Adrenal gland (tissue), 12 donors: ENCODE measurements around the gene ADK. TPM values are rescaled to one million over a fixed set of nuclear protein-coding genes. Genes with fewer than 3 reads are reported as not detected.
A peak's percentile ranks its signal among the peaks of the same experiment; 100 is the strongest.

ENCODE experiments used
- DNase-seq, 7 donors: peaks; one replicate each; pipeline ENCODE4 v3.0.0-alpha.2; 2019 to 2020
- H3K27ac ChIP-seq, 5 donors: fragments of 200-600 bp; sonication (generic) in 4 of 5; 1 replicate in 3 of 5; 2 replicates in 2 of 5; pipeline versions ENCODE4 v1.5.1 to v1.8.0; 2016 to 2020; ENCODE audit warnings: mild to moderate bottlenecking in 1 of 5
- H3K27me3 ChIP-seq: fragments of 200-600 bp; 2 replicates; pipeline ENCODE4 v1.8.0; 2021
- H3K36me3 ChIP-seq, 2 donors: fragments of 200-600 bp; replicated peaks in 1 of 2; 1 replicate in 1 of 2; 2 replicates in 1 of 2; pipeline versions ENCODE4 v1.5.1 to v1.8.0; 2018 to 2022
- H3K4me1 ChIP-seq, 2 donors: fragments of 200-600 bp; replicated peaks in 1 of 2; 1 replicate in 1 of 2; 2 replicates in 1 of 2; pipeline versions ENCODE4 v1.5.1 to v1.8.0; 2018 to 2021
- H3K4me3 ChIP-seq, 4 donors: fragments of 200-600 bp; sonication (generic) in 3 of 4; one replicate each; pipeline ENCODE4 v1.5.1; 2016 to 2018
- H3K9me3 ChIP-seq, 3 donors: fragments of 200-600 bp; sonication (generic) in 1 of 3; replicated peaks in 1 of 3; 1 replicate in 2 of 3; 2 replicates in 1 of 3; pipeline versions ENCODE4 v1.5.1 to v1.8.0; 2016 to 2021
- CTCF ChIP-seq, 6 experiments: fragments of 450-650 bp in 4 of 6; fragments of 200-600 bp in 2 of 6; sonication (generic) in 1 of 6; IDR thresholded peaks; 1 replicate in 5 of 6; 2 replicates in 1 of 6; pipeline versions ENCODE4 v1.5.1 to v1.8.0; 2016 to 2021; ENCODE audit warnings: antibody characterized with exemption in 6 of 6, mild to moderate bottlenecking in 2 of 6, moderate library complexity in 1 of 6
- POLR2A ChIP-seq, 2 donors: fragments of 450-650 bp; IDR thresholded peaks; one replicate each; pipeline ENCODE4 v1.6.1; 2017; ENCODE audit warnings: antibody characterized with exemption in 2 of 2, mild to moderate bottlenecking in 2 of 2, moderate library complexity in 1 of 2
- WGBS, 4 donors: extraction: QIAGEN DNeasy Blood & Tissue Kit in 2 of 4; methylation state at CpG; one replicate each; pipeline versions ENCODE4 v1.1.5 to v1.1.7; 2013 to 2017; 5-methylcytosine and 5-hydroxymethylcytosine counted together
- intact Hi-C, 2 donors: fragments of 100-400 bp; cut with DNase I; formaldehyde crosslinking; loops; one replicate each; pipeline versions ENCODE4 v1.14.1 to v1.15.0; 2022 to 2023
- polyA plus RNA-seq, 3 donors: library from polyadenylated mRNA; stranded (reverse); fragments of 200-250 nt in 2 of 3; fragments of 350-450 nt in 1 of 3; fragmentation: Illumina TruSeq in 1 of 3; extraction: RNeasy Lipid Tissue Mini Kit (QIAGEN cat#74804) in 1 of 3; gene quantifications; one replicate each; pipeline ENCODE4 v1.2.3, GENCODE V29; 2013 to 2014
- total RNA-seq, 9 donors: library from RNA; depleted of rRNA in 4 of 9; stranded (reverse); fragments of >200 nt in 4 of 9; fragments of 120-200 nt in 1 of 9; fragmentation: NEBNext Ultra II Directional in 1 of 9; extraction: Animal tissue kit (Norgen Biotek cat#: 25700) in 1 of 9; gene quantifications; one replicate each; pipeline versions ENCODE4 v1.1.0 to v1.2.4, GENCODE V29; 2013 to 2023
- donor health status: healthy with polysubstance abuse.
- donor health status: Bipolar disorder and iron deficiency.
- donor health status: DM: yes; HTN: yes; CAD: no.
- donor health status: DM: no; HTN: no; CAD: no.
- donor health status: DM: no; HTN: no; CAD: no.
- donor health status: DM: yes; HTN: yes; CAD: no.

The ADK gene
- total and polyA plus RNA-seq, 12 donors, result 8.2 to 45.5 (median 22.2) TPM

GRCh38 chr10:74419491-74419951 is 268.5 kb downstream of the ADK start:
- Histone ChIP-seq H3K4me1 (peaks cover 8 to 16% of the 10 kb centered on the region in 2 donors), H3K36me3 (no peaks in the 10 kb centered on the region), H3K4me3 (no peak overlapping the region), H3K27me3 (no peaks in the 10 kb centered on the region), H3K27ac (no peak overlapping the region), H3K9me3 (no peaks in the 10 kb centered on the region)
- no peak for DNase-seq
- intact Hi-C loops, result no loop called here
- TF ChIP-seq POLR2A (IDR thresholded peaks at IDR 0.05), result no peak
- TF ChIP-seq CTCF (IDR thresholded peaks at IDR 0.05), result no peak
- 75 to 88% (median 85%) methylated on average over 1 of the region's 1 CpG for whole genome bisulfite sequencing, 4 donors

DNA sequence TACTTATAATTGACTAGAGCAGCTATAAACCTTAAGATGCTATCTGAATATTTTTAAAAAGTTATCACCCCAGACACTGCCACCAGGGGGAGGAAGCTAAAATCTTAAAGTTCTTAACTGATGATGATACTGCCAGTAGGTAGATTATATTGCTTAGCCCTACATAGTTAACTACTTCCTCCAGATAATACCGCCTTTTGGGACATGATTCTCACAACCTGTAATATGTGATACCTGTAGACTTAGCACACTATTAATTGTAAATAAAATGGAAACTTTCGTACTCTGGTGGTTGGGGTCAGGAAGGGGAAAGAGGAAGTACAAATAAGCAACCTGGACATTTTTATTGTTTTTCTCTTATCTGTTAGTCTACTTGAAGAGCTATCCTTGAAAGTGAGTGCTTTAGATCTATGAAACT is 268.9 kb downstream of the ADK start:
- WGBS, 4 donors, result 75 to 84% (median 77%) methylated on average over 2 of the region's 2 CpGs
- H3K36me3 ChIP-seq, result no peaks in the 10 kb centered on the region
- H3K27ac ChIP-seq, result no peak overlapping the region
- DNase-seq, result peak in 1 of 7 donors; percentile 9
- no peak overlapping the region for H3K4me3 ChIP-seq
- peak in 4 of 6 experiments; percentile 34 to 50 (median 45) for TF ChIP-seq CTCF (IDR thresholded peaks at IDR 0.05)
- TF ChIP-seq POLR2A (IDR thresholded peaks at IDR 0.05), result no peak
- H3K9me3 ChIP-seq, result no peaks in the 10 kb centered on the region
- peaks cover 8 to 16% of the 10 kb centered on the region in 2 donors for H3K4me1 ChIP-seq
- no peaks in the 10 kb centered on the region for H3K27me3 ChIP-seq
- intact Hi-C loops, result no loop called here

DNA sequence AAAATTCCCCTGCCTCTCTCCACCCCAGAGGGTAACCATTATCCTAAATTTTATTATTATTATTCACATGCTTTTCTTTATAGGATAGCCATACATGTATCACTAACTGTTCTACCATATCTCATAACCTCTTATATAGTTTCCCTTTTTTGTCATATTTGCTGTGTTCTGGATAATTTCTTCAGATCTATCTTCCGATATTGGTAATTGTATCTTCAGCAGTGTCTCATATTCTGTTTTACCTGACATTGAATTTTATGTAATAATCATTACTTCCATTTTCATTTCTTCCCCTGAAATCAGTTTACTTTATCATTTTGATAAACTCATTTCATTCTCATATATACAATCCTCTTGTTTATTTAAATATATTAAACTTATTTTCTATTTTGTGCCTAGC is 273.5 kb downstream of the ADK start:
- Histone ChIP-seq H3K27ac (no peak overlapping the region), H3K27me3 (no peaks in the 10 kb centered on the region), H3K4me3 (no peak overlapping the region), H3K4me1 (peaks cover 0 to 6% of the 10 kb centered on the region in 2 donors), H3K9me3 (no peaks in the 10 kb centered on the region), H3K36me3 (no peaks in the 10 kb centered on the region)
- DNase-seq, result no peak
- intact Hi-C loops, result no loop called here
- WGBS, 4 donors, result 95 to 100% (median 98%) methylated on average over 1 of the region's 1 CpG
- TF ChIP-seq POLR2A (IDR thresholded peaks at IDR 0.05) (no peak), CTCF (IDR thresholded peaks at IDR 0.05) (no peak)

DNA sequence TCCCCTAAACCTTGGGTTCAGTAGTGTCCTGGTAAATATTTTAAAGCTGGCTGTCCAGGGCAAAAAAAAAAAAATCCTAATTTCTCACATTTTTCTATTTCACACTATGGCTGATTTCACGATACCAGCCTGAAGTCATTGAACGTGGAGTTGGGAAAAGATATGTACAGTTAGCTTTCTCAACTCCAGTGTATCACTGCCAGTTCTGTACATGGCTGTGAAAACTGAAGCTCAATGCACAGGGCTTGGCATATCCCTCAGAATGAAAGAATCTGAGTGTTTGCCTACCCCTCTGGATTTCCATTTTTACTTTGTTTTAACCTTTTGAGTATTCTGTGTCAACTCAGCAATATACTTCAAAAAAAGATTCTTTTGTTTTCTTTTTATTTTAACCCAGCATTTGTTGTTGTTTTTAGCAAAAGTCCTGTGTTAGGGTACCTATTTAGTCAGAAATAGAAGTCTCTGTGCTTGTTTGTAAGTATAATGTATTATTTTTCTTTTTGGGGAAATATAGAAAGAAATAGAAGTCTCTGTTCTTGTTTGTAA is 274.5 kb downstream of the ADK start:
- WGBS, 4 donors, result 94 to 100% (median 97%) methylated on average over 2 of the region's 2 CpGs
- Histone ChIP-seq H3K36me3 (no peaks in the 10 kb centered on the region), H3K27ac (no peak overlapping the region), H3K4me1 (no peaks in the 10 kb centered on the region), H3K9me3 (no peaks in the 10 kb centered on the region), H3K4me3 (no peak overlapping the region), H3K27me3 (no peaks in the 10 kb centered on the region)
- intact Hi-C loops, result no loop called here
- TF ChIP-seq CTCF (IDR thresholded peaks at IDR 0.05), result no peak
- TF ChIP-seq POLR2A (IDR thresholded peaks at IDR 0.05), result no peak
- no peak for DNase-seq
